NK-92 (cell line): ENCODE data around the gene C3orf18.
"Not testable (repeated sequence)": the region's sequence is repeated elsewhere in the genome, so short reads cannot be mapped to it uniquely, and the experiment has no call there.

ENCODE experiments used
- DNase-seq: peaks from one replicate; lab custom pipeline; 2025; ENCODE audit not compliant: unreplicated experiment; lab: John Stamatoyannopoulos, UW

Gene C3orf18

DNA sequence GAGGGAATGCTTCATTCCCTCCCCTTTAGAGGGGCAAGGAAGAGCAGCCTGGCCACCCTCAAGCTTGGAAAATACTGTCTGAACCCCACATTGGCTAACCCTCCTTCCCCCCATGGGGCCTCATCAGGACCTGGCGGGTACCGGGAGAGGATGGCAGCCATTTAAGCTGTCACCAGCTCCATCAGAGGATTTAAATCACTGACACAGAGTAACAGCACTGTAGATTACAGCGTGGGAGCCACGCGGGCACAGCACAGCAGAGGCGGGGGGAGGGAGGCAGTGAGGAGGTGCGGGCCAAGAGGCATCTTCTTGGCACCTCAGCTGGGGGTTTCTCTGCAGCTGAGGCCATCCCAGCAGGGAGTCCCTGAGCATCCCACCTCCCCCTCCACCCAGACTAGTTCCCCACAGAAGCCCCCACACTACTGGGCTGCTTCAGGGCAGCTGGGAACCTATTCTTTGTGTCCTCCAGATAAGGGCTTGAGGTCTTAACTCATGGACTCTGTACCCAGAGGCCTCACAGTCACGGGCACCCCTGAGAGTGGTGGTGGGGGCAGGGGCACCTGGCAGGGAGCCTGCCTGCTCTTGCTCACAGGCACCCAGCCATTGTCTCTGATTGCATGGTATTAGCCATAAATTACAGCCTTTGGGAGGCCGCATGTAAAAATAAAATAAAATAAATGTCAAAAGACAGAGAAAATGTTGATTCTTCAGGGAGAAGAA is 42.2 kb downstream of the C3orf18 start:
- no peak for DNase-seq

DNA sequence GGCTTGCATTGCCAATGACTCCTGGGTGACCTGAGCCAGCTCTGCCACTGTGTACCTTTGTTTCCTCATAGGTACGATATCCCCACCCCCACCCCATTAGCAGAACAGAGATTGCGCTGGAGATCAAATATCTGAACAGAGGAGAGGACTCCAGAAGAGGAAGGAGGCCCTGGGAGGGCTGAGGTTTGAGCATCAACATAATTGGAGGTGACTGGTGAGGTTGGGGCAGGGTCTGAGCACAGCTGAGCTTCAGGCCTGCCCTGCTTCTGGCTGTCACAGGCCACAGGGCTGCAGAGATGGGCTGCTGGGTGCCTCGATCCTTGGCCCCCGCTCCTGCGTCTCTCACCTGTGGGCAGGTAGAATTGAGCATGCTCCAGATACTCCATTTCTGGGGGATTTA is 42.8 kb downstream of the C3orf18 start:
- no peak for DNase-seq

DNA sequence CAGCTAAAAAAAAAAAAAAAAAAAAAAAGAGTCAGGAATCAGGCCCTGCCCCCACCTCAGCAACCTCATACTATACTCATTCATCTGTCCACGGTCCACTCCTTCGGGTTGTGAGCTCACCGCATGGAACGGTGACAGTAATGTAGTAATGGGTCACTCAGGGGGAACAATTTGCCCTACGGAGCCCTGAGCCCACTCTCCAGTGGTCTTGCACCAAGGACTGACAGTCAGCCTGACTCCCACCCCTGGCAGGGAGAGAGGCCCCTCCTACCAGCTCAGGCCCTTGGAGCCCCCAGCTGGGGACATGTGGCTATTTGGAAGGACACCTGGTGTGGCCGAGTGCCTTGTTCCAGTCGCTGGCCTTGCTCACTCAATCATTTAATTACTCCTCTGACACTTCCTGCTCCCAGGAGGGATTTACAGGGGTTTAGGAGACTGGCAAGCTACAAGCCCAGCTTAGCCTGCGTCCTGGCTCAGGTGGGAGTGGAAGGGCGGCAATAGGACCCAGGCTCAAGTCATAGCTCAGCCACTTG is 44.2 kb downstream of the C3orf18 start:
- no peak for DNase-seq

DNA sequence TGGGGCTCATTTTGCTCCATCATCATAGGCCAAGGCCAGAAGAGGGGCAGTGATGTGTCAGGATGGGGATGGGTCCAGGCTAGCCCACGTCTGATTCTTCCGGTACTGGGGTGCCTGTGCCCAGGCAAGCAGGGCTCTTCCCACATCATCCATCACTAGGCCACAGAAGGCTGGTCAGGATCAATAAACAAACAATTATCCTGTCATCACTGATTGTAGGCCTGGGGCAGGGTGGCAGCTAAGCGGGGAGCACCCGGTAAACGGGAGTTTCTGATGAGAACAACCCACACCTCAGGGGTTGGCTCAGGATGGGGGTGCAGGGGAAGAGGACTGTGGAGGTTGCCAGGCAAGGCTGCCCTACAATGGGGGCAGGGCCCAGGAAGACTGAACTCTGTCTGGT is 46.0 kb downstream of the C3orf18 start:
- no peak for DNase-seq

DNA sequence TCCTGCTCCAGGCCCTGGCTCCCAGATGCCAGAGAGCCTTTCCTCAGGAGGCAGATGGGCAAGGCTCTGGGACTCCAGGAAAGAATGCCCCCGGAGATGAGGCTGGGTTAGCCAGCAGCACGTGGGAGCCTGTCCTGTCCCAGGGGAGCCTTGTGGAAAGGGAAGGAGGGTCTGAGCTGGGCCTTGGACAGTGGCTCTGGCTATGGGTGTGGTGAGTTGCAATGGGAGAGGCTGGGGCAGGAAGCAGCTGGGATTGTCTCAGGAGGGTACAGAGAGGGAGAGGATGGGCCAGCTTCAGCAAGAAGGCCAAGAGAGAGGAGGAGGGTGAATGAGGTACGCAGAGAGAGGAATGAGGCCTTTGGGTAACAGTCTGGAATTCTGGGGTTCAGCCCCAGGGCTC is 46.7 kb downstream of the C3orf18 start:
- DNase-seq, result no peak

DNA sequence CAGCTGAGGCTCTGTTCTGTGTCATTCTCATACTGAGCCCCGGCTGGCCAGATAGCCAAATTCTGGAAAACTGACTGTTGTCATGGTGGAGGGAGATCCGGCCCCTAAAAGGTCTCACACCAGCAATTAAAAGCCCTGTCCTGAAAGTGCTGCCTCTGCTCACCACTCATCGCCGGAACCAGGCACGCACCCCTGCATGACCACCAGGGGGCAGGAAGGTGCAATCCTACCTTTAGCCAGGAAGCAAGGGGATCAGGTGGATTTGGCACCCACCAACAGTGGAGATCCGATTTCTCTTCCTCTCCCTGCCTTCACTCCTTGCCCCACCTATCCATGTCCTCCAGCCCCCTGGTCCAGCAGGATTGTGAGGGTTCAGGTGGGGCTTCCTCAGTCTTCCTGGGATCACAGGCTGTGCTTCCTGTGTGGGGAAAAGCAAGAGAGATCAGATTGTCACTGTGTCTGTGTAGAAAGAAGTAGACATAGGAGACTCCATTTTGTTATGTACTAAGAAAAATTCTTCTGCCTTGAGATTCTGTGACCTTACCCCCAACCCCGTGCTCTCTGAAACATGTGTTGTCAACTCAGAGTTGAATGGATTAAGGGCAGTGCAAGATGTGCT is 48.0 kb downstream of the C3orf18 start:
- DNase-seq, result no peak

DNA sequence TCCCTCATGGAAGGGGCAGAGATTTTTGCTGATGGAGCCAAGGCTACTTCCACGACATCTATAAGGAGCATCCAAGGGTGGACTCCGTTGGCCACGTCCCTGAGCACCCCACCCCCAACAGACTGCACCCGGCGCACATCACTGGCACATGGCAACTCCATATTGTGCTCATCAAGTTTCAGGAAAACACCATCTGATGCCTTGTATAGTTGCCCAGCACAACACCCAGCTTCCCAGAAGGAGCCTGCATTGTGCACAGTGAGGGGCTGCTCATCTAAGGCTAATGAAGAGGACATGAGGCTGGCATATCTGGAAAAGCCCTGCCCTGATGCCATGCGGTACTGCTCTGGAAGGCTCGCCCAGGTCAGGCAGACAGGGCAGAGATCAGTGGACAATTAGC is 49.1 kb downstream of the C3orf18 start:
- no peak for DNase-seq

DNA sequence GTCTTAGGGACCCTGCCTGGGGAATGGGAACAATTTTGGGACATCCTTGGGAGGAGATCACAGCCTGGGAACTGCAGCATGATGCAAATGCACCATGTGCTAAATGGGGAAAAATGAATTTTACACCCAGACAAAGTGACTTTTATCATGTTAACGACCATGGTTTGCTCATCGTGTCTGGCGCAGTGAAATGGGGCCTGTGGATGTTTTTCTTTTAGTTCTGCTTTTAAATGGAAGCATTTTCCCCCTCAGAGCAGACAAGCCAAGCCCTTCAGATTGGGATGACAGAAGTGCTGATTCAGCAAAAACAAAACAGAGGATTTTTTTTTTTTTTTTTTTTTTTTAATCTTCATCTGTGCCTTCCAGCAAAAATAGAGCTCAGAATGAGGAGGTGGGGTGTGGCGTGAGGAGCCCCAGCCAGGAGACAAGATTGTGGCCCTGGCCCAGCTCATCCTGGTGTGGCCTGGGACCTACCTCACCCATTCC is 49.8 kb downstream of the C3orf18 start:
- DNase-seq, result no peak

DNA sequence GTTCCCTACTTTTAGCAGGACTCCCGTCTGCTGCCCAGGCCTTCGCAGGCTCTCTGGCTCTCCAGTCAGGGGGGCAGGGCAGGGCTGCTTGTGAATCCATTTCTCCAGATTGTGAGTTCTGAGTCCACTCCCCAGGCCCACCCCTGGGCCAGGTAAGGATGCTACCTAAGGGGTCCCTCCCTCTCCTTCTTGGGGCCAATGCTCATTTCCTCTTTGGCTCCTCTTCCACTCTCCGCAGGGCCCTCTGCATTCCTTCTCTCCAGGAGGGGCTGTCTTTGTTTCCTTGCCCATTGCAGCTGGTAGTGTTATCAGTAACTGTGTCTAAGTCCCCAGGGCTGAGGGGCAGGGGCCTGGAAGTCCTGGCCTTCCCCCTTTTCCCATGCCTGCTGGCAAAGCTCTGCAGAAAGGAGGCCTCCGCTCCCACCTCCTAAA is 51.1 kb downstream of the C3orf18 start:
- DNase-seq, result no peak

DNA sequence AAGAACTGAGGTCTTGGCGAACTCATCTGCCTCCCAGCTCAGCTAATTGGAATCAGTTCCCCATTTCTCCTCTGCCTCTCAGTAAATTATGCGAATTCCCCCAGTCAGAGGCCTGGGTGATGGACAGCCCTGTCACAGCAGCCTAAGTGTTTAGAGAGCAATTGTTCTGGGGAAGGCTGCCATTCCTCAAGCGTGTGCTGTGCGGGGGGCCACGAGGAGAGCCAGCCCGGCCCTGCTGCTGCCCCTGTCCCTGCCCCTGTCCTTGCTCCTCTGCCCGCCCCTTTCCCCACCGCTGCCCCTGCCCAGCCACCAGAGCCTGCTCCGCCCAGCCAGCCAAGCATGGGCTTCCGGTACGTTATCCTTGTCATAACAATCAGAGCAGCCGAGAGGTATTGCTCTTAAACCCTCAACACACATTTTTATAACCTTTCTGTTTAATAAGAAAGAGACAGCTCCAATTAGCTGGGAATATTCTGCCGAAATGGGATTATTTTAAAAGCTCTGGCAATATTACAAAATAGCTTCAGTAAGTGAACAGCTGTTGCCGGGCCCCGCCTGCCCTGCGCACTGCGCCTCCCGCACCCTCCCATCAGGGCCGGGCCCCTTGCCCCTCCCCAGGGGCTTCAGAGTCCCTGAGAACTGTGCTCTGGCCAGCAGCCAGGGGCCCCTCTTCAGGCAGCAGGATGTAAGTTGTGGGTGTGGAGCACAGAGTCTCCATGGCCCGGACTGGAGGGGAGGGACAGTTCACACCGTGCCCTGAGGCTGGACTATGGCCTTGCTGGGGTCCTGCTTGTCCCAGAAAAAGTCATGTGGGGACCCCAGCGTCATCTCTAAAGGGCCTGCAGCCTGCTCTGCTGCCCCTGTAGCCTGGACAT is 51.7 kb downstream of the C3orf18 start:
- DNase-seq, result no peak

DNA sequence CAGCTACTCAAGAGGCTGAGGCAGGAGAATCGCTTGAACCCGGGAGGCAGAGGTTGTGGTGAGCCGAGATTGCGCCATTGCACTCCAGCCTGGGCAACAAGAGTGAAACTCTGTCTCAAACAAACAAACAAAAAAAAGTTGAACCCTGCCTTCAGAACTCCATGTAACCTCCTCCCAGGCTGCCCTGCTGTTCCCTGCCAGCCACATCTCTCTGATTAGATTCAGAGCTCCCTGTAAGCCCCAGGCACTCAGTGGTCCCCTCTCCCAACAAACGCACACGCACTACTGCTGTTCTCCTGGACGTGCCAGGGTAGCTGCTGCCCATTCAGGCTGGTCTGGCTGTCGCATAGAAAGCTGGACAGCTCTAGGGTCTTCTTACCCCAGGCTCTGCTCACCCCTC is 54.6 kb downstream of the C3orf18 start:
- not testable (repeated sequence) for DNase-seq

DNA sequence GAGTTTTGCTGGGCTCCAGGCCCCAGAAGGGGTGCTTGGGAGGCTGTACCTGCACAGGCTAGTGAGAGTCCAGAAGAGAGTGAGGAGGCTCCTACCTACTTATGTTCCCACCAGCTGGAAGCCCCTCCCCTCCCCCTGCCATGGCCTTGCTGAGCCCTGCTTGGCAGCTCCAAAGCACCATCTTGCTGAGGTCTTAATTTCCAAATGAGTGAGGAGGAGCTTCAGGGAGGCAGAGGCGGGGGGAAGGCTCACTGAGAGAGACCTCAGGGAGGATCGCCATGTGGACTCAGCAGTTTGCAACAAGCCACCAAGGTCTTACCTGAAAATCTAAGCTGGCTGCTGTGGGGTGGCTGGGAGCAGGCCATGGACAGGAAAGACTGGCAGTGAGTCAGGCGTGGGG is 55.4 kb downstream of the C3orf18 start:
- no peak for DNase-seq

DNA sequence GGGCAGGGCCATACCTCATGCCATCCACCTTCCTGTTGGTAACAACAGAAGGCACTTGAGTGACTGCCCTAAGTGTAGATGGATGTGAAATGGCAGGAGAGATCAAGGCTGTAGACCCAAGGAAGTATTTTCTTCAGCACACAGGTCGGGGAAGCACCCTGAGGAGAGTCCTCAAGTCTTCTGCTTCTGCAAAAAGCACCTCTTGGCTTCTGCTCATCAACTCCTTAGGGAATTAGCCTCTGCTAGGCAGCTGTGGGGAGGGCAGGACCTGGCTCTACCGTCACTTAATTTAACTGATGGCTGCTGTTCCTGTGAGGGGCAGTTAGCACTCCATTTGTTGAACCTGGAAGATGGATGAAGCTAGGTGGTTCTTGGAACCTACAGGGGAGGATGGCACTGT is 57.2 kb downstream of the C3orf18 start:
- DNase-seq, result no peak

DNA sequence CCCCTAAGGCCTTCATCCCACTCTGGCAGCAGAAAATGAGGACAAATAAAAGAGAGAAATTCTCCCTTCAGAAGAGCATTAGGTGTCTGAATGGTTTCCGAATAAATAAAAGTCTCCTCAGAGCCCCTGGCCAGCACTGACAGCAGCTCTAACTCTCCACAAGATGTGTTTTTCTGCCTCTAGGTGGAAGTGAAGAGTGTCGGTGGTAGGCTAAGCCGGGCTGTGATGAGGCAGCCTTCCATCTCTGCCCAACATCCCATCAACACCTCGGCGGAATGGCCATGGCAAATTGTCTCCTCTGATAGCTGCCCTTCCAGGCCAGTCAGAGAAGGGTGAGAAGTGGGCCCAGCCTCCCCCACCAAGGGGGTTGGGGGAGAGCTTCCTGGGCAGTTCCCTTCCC is 57.8 kb downstream of the C3orf18 start:
- DNase-seq, result no peak

DNA sequence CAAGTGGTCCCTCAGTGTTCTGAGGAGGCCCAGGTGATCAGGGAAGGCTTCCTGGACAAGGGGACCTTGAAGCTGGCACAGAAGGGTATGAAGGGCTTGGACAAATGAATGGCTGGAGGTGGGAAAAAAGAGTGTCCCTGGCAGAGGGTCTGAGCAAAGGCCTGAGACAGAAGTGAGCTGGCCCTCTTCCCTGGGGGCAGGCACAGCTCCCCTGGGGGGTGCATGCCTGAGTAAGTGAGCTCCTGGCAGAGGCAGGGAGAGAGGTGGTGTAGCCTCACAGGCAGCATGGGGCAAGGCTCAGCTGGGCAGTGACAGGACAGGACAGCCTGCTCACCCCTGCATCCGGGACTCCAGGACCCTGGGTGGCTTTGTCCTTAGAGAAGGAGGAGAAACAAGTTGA is 58.7 kb downstream of the C3orf18 start:
- no peak for DNase-seq
